NB4 (cell line): ENCODE results near the gene RAB33A.

Source experiments
- MYC ChIP-seq: IDR thresholded peaks from 2 replicates; pipeline ENCODE4 v1.6.1; 2011; ENCODE audit warnings: low read depth, low read length
- POLR2A ChIP-seq: IDR thresholded peaks from 2 replicates; pipeline ENCODE4 v1.6.1; 2011; ENCODE audit warnings: mild to moderate bottlenecking; ENCODE audit not compliant: insufficient read length; ENCODE audit errors: extremely low read depth
- TF ChIP-seq, protein P1 (sequence below): IDR thresholded peaks from one replicate; pipeline ENCODE4 v1.5.1; 2012; ENCODE audit warnings: low read depth, low read length
- TF ChIP-seq, protein P2 (sequence below): IDR thresholded peaks from 2 replicates; pipeline ENCODE4 v1.6.1; 2011; ENCODE audit warnings: low read depth, low read length

DNA sequence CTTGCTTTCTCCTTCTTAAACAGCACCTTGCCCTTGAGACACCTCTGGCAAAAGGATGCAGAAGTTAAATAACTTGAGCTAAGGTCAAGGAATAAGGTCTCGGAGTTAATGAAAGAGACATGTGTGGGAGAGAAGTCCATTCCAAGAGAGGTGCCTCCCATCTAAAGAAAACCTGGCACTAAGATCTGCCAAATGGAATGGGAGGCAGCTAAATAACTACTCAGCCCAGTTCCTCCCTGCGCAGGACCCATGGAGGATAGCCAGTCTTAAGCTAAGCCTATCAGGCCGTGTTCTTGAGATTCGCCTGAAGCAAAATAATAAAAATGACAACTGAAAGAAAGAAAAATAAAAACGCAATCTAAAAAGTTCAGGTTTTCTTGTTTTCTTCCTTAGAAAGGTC is 40.8 kb upstream of the RAB33A start:
- TF ChIP-seq, protein P1, sequence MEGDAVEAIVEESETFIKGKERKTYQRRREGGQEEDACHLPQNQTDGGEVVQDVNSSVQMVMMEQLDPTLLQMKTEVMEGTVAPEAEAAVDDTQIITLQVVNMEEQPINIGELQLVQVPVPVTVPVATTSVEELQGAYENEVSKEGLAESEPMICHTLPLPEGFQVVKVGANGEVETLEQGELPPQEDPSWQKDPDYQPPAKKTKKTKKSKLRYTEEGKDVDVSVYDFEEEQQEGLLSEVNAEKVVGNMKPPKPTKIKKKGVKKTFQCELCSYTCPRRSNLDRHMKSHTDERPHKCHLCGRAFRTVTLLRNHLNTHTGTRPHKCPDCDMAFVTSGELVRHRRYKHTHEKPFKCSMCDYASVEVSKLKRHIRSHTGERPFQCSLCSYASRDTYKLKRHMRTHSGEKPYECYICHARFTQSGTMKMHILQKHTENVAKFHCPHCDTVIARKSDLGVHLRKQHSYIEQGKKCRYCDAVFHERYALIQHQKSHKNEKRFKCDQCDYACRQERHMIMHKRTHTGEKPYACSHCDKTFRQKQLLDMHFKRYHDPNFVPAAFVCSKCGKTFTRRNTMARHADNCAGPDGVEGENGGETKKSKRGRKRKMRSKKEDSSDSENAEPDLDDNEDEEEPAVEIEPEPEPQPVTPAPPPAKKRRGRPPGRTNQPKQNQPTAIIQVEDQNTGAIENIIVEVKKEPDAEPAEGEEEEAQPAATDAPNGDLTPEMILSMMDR: no peak
- TF ChIP-seq POLR2A: no peak
- no peak for TF ChIP-seq MYC
- TF ChIP-seq, protein P2, sequence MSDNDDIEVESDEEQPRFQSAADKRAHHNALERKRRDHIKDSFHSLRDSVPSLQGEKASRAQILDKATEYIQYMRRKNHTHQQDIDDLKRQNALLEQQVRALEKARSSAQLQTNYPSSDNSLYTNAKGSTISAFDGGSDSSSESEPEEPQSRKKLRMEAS: no peak
